K562 (cell line): ENCODE results near the gene KXD1. TPM values are rescaled to one million over a fixed set of nuclear protein-coding genes. Genes with fewer than 3 reads are reported as not detected.

Experiments
- ARID3B ChIP-seq: fragments of 250-450 bp; sonication (Bioruptor Pico); IDR thresholded peaks from 2 replicates; pipeline ENCODE4 v1.4.0; 2020; ENCODE audit warnings: borderline replicate concordance
- ATF2 ChIP-seq: sonication (generic); formaldehyde crosslinking; IDR thresholded peaks from 2 replicates; pipeline ENCODE4 v1.8.1; 2022; ENCODE audit warnings: missing genetic modification reagents
- CHD2 ChIP-seq: IDR thresholded peaks from 2 replicates; pipeline ENCODE4 v1.6.1; 2011; ENCODE audit warnings: low read depth, low read length
- MAFK ChIP-seq: IDR thresholded peaks from 2 replicates; pipeline ENCODE4 v1.6.1; 2011; ENCODE audit warnings: low read length, improper control_type of control experiment
- NFRKB ChIP-seq: fragments of 450-650 bp; IDR thresholded peaks from 2 replicates; pipeline ENCODE4 v1.6.1; 2016; ENCODE audit warnings: low read depth
- NR2F6 ChIP-seq: fragments of 450-650 bp; formaldehyde crosslinking; IDR thresholded peaks from 2 replicates; pipeline ENCODE4 v1.4.0; 2020; ENCODE audit warnings: mild to moderate bottlenecking
- PBX2 ChIP-seq, 2 experiments: IDR thresholded peaks in 1 of 2; conservative IDR thresholded peaks in 1 of 2; 2 replicates each; pipeline ENCODE4 v1.6.1; 2016; ENCODE audit warnings: low read depth in 2 of 2, mild to moderate bottlenecking in 1 of 2, missing compliant biosample characterization in 1 of 2, missing genetic modification characterization in 1 of 2, moderate library complexity in 1 of 2
- PHB ChIP-seq: fragments of 250-450 bp; sonication (Bioruptor Pico); IDR thresholded peaks from 2 replicates; pipeline ENCODE4 v1.5.0; 2021
- RAD21 ChIP-seq, 2 experiments: fragments of 250-450 bp in 1 of 2; fragments of 450-650 bp in 1 of 2; sonication (Bioruptor Pico) in 1 of 2; formaldehyde crosslinking in 1 of 2; IDR thresholded peaks in 1 of 2; conservative IDR thresholded peaks in 1 of 2; 2 replicates each; pipeline versions ENCODE4 v1.4.0 to v1.8.0; 2020 to 2022; ENCODE audit warnings: mild to moderate bottlenecking in 2 of 2, moderate library complexity in 1 of 2
- RBM39 ChIP-seq: fragments of 200-400 bp; formaldehyde crosslinking; optimal IDR thresholded peaks from 2 replicates; pipeline ENCODE3; 2018; ENCODE audit warnings: low read depth, low read length
- RFX7 ChIP-seq: fragments of 250-450 bp; sonication (Bioruptor Pico); IDR thresholded peaks from 2 replicates; pipeline ENCODE4 v1.5.1; 2021; ENCODE audit warnings: mild to moderate bottlenecking
- RUNX1 ChIP-seq: sonication (generic); IDR thresholded peaks from 2 replicates; pipeline ENCODE4 v1.6.1; 2016; ENCODE audit warnings: antibody characterized with exemption, low read depth
- SMAD2 ChIP-seq: fragments of 150-350 bp; IDR thresholded peaks from 2 replicates; pipeline ENCODE4 v1.6.1; 2014; ENCODE audit warnings: low read depth, mild to moderate bottlenecking, low read length
- STAG1 ChIP-seq: sonication (generic); formaldehyde crosslinking; IDR thresholded peaks from 2 replicates; pipeline ENCODE4 v1.5.0; 2020; ENCODE audit warnings: missing genetic modification reagents, borderline replicate concordance
- polyA plus RNA-seq, 8 experiments: library from polyadenylated mRNA; depleted of rRNA in 4 of 8; stranded (reverse) in 5 of 8; unstranded in 3 of 8; fragments of >200 nt; fragmentation: Nextera tagmentation in 2 of 8; fragmentation: Illumina TruSeq in 1 of 8; extraction: Ambion mirVana in 2 of 8; extraction: Trizol in 1 of 8; gene quantifications; 2 replicates each; pipeline versions ENCODE4 v1.2.1 to v1.2.3, GENCODE V29; 2011 to 2014; ENCODE audit warnings: inconsistent platforms in 1 of 8, missing spikeins in 1 of 8
- total RNA-seq, 7 experiments: library from RNA; depleted of rRNA in 6 of 7; stranded (reverse); fragments of >200 nt in 6 of 7; fragmentation: Illumina TruSeq in 2 of 7; extraction: Trizol in 2 of 7; gene quantifications; 2 replicates each; pipeline versions ENCODE4 v1.2.1 to v1.2.3, GENCODE V29; 2011 to 2021; ENCODE audit warnings: low replicate concordance in 1 of 7
- TF ChIP-seq, protein P1 (sequence below): fragments of 150-350 bp; IDR thresholded peaks from 2 replicates; pipeline ENCODE4 v1.6.1; 2014; ENCODE audit warnings: low read depth, mild to moderate bottlenecking, low read length, borderline replicate concordance
- TF ChIP-seq, protein P2 (sequence below): sonication (generic); formaldehyde crosslinking; IDR thresholded peaks from 2 replicates; pipeline ENCODE4 v1.9.0; 2022; ENCODE audit warnings: mild to moderate bottlenecking, missing genetic modification reagents

KXD1 gene
- total and polyA plus RNA-seq, 9 of the 15 experiments (the other 6 are each of a cell fraction or from before 2014, with no cell fraction given) = 21.9 to 210 (median 118) TPM

DNA sequence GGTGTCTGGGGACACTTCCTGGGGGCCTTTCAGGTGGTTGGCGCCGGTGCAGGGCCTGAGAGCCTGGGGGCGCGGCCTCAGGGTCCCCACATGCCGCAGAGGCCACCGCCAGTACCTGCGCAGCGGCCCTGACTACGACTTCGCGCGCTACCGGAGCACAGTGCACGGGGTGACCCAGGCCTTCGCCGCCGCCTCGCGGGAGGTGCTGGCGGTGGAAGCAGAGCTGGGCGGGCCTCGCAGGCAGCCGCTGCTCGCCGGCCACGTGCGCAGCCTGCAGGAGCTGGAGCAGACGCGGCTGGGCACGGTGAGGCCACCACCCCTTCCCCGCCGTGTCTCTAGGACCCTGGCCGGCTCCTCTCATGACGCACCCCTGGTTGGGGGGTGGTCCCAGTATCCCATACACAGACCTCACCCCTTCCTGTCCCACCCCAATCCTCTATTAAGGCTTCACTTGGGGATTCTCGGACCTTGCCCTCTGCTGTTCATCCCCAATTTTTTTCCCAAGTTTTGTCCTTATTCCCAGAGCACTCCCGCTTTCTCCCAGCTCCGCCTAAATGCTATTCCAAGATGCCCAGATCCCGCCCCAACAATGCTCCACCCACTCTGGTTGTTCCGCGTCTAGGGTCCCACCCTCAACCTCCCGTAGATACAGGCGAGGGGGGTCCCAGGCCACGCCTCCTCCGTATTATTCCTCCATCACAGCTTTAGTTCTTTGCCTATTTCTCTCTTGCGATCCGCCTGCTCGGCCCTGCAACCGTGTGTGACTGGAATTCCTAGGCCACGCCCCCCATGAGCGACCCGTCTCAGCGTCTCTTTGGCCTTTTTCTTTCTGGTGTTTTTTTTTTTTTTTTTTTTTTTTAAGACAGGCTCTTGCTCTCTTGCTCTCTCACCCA, 32.0 kb downstream of the KXD1 start (continued):
- TF ChIP-seq PBX2 (CRISPR knock-in tag; IDR thresholded peaks at IDR 0.05; ENCODE audit: low read depth) (no peak), PBX2 (tag; conservative IDR thresholded peaks at IDR 0.05; ENCODE audit: low read depth) (no peak), NFRKB (0 out of 2 replicates have a peak, but pooled peaks have one; percentile 5), CHD2 (peak; percentile 55), ARID3B (CRISPR knock-in tag) (no peak), RAD21 (CRISPR knock-in tag; conservative IDR thresholded peaks at IDR 0.05 in 1 of 2, IDR thresholded peaks at IDR 0.05 in 1 of 2) (peak in 1 of 2 experiments; percentile 47; a peak in 2 of 4 replicates), ATF2 (no peak; the same call in 1 of the 2 replicates), SMAD2 (no peak), RUNX1 (no peak), MAFK (no peak), NR2F6 (CRISPR knock-in tag) (no peak), RBM39 (peak; percentile 13), PHB (CRISPR knock-in tag) (peak; percentile 19; the same call in 1 of the 2 replicates), RFX7 (CRISPR knock-in tag) (no peak), STAG1 (peak; percentile 13; the same call in 1 of the 2 replicates)
- TF ChIP-seq, protein P1, sequence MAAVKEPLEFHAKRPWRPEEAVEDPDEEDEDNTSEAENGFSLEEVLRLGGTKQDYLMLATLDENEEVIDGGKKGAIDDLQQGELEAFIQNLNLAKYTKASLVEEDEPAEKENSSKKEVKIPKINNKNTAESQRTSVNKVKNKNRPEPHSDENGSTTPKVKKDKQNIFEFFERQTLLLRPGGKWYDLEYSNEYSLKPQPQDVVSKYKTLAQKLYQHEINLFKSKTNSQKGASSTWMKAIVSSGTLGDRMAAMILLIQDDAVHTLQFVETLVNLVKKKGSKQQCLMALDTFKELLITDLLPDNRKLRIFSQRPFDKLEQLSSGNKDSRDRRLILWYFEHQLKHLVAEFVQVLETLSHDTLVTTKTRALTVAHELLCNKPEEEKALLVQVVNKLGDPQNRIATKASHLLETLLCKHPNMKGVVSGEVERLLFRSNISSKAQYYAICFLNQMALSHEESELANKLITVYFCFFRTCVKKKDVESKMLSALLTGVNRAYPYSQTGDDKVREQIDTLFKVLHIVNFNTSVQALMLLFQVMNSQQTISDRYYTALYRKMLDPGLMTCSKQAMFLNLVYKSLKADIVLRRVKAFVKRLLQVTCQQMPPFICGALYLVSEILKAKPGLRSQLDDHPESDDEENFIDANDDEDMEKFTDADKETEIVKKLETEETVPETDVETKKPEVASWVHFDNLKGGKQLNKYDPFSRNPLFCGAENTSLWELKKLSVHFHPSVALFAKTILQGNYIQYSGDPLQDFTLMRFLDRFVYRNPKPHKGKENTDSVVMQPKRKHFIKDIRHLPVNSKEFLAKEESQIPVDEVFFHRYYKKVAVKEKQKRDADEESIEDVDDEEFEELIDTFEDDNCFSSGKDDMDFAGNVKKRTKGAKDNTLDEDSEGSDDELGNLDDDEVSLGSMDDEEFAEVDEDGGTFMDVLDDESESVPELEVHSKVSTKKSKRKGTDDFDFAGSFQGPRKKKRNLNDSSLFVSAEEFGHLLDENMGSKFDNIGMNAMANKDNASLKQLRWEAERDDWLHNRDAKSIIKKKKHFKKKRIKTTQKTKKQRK = no peak
- TF ChIP-seq, protein P2, sequence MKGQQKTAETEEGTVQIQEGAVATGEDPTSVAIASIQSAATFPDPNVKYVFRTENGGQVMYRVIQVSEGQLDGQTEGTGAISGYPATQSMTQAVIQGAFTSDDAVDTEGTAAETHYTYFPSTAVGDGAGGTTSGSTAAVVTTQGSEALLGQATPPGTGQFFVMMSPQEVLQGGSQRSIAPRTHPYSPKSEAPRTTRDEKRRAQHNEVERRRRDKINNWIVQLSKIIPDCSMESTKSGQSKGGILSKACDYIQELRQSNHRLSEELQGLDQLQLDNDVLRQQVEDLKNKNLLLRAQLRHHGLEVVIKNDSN (CRISPR knock-in tag) = peak; percentile 89
